HL-60/S4 (cell line): ENCODE data around the gene DIPK1B.
"Not testable (repeated sequence)": the region's sequence is repeated elsewhere in the genome, so short reads cannot be mapped to it uniquely, and the experiment has no call there.

ENCODE experiments used
- in situ Hi-C: fragments of 300-500 bp; cut with MboI; formaldehyde crosslinking; loops from 2 replicates; pipeline ENCODE4 v1.14.3; 2022; ENCODE audit warnings: low sequenced_read_pairs

The DIPK1B gene

DNA sequence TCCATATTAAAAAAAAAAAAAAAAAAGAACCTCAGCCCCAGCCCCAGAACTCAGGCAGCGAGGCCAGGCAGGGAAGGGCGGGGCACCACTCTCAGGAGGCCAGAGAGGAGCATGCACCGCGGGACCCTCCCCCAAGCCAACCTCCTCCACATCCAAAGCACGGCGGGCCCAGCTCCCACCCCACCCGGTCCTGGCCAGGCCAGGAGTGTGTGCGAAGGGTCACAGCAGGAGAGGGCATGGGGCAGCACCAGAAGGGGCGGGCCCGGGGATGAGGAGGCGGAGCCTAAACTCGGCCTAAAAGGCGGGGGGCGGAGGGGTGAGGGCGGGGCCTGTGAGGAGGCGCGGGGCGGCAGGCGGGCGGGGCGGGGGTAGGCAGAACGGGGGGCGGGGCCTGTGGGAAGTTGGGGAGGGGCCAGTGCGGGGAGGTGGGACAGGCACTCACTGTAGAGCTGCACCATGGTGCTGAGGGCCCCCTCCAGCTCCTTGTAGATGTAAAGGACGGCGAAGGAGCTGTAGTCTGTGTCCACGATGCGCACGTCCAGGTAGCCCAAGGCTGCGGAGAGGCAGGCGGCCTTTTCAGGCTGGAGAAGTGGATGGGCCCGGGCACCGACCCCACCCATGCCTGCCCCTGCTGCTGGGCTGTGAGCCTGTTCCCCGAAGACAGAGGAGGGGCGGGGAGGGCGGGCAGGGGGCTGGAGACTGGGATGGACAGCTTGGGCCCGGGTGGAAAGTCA, 50.7 kb downstream of the DIPK1B start:
- in situ Hi-C loops = no loop called here

DNA sequence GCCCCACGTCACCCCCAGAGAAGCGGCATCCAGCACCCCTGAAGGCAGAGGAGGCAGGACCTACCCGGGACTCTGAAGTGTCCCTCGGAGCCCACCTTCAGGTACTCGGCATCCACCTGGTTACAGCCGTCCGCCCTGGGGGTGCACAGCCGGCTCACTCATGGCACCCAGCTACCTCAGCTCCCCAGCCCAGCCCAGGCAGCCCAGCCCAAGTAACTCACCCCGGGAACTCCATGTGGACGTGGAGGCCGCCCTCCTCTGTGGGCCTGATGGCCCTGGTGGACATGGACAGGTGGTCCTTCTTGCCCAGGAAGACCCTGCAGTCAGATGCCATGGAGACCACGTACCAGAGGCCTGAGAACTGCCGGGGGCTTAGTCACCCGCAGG, 51.3 kb downstream of the DIPK1B start:
- in situ Hi-C loops = no loop called here

DNA sequence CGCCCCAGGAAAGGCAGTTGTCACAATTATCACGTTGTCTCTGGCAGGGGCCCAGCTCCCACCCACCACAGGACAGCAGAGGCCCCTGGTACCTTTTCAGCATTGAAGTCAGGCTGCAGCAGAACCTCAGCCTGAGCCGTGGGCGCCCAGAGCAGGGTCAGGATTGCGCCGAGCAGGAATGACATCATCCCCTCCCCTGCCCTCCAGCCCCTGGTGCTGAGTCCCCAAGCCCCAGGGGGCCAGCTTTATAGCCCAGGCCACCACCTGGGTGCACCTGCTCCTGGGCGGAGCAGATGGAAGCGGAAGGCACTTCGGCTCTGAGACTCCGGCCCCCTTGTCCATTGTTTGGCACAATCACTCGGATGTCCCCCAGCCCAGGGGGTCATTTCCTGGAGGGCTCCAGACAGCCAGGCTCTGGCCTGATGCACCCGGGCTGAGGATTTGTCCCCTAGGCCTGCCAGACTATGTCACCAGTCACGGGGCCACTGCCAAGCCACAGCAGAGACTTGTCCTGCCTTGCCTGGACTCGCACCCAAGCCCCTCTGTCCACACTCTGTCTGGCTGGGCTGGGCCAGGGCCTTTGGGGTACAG, 52.0 kb downstream of the DIPK1B start, which contains the start of gene LCN15:
TSS of gene LCN15 (minus strand) at position 218 of the 591 bp plus-strand sequence. CDS start at position 188, 30 bp downstream.
- in situ Hi-C loops = no loop called here

DNA sequence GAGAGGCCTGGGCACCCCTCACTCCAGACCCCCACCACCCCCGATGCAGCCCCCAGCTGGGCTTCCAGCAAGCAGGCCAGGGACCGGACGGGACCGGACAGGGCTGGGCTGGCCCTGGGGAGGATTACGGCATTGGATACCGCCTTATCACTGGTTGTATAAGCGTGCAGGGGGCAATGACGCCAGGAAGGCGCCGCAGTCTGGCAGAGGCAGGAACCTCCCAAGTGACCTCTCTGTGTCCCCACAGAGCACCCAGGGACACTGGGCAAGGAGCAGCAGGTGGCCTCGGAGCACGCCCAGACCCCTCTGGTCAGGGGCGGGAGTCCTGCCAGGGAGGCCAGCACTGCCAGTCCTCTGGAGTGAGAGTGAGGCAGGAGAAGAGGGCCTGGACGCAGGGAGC, 52.7 kb downstream of the DIPK1B start:
- in situ Hi-C loops = no loop called here

- in situ Hi-C loops = not testable (repeated sequence)
Measured at GRCh38 chr9:136765745-136766409, 53.5 kb downstream of the DIPK1B start.

DNA sequence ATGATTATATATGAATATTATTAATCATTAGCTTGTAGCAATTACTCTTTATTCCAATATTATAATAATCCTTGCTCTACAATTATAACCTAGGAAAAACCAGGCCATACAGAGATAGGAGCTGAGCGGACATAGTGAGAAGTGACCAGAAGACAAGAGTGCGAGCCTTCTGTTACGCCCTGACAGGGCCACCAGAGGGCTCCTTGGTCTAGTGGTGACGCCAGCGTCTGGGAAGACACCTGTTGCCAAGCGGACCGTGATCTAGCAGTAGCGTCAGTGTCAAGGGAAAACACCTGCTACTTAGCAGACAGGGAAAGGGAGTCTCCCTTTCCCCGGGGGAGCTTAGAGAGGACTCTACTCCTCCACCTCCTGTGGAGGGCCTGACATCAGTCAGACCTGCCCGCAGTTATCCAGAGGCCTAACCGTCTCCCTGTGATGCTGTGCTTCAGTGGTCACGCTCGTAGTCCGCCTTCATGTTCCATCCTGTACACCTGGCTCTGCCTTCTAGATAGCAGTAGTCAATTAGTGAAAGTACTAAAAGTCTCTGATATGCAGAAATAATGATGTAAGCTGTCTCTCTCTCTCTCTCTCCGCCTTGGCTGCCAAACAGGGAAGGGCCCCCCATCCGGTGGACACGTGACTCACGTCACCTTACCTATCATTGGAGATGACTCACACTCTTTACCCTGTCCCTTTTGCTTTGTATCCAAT, 54.2 kb downstream of the DIPK1B start:
- in situ Hi-C loops = not testable (repeated sequence)

GRCh38 chr9:136769710-136770191, 57.4 kb downstream of the DIPK1B start:
- in situ Hi-C loops = no loop called here

DNA sequence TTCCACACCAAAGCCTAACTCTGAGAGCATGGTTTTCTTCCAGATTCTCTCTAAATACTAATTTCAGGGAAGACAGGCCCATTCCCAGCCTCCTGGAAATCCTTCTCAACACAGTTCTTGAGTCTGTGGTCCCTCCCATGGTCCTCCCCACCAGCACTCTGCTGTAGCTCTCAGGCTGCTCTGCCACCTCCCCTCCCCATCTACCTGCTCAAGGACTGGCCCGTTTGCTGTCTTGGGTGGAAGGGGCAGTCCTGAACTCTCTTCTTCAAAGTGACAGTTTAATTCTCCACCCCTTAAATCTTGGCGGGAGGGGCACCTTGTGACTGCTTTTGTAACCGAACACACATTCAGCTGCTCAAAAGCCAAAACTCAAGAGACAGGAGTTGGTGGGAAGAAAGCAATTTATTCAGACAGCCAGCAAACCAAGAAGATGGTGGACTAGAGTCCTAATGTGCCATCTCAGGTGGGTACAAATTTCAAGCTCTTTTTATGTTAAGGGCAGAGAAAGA, 59.6 kb downstream of the DIPK1B start:
- in situ Hi-C loops = no loop called here

- in situ Hi-C loops = no loop called here
Measured at GRCh38 chr9:136773386-136774044, 61.1 kb downstream of the DIPK1B start.
